ENCODE results near the gene PLD1. TPM values are rescaled to one million over a fixed set of nuclear protein-coding genes. Genes with fewer than 3 reads are reported as not detected.

PLD1 gene
- total RNA-seq, 2 donors from 2014 or later, result 51.3 to 95.2 TPM

- Histone ChIP-seq H3K4me3 (no peak overlapping the region), H3K4me1 (ENCODE audit: control insufficient read depth in 1 of 2, low read depth in 2 of 2) (peaks cover 26 to 50% of the 10 kb centered on the region in 2 donors), H3K9me3 (no peaks in the 10 kb centered on the region), H3K36me3 (no peaks in the 10 kb centered on the region), H3K27ac (peak overlapping the region; percentile 19 to 73), H3K27me3 (replicated peaks; ENCODE audit: insufficient read depth) (no peaks in the 10 kb centered on the region)
- no peak for ATAC-seq (ENCODE audit: insufficient number of reproducible peaks, low FRiP score, low read depth)
- TF ChIP-seq CTCF (IDR thresholded peaks at IDR 0.05), result no peak
- DNase-seq (ENCODE audit: low spot score), result no peak
Measured at GRCh38 chr3:171805687-171806086, 4.6 kb downstream of the PLD1 start.

GRCh38 chr3:171804618-171805389 is 5.5 kb downstream of the PLD1 start:
- ATAC-seq (ENCODE audit: insufficient number of reproducible peaks, low FRiP score, low read depth) (peak; percentile 16), DNase-seq (ENCODE audit: low spot score) (no peak)
- Histone ChIP-seq H3K27ac (peak overlapping the region; percentile 64 to 73), H3K4me1 (ENCODE audit: control insufficient read depth in 1 of 2, low read depth in 2 of 2) (peaks cover 25 to 52% of the 10 kb centered on the region in 2 donors), H3K9me3 (no peaks in the 10 kb centered on the region), H3K4me3 (no peak overlapping the region), H3K36me3 (no peaks in the 10 kb centered on the region), H3K27me3 (replicated peaks; ENCODE audit: insufficient read depth) (no peaks in the 10 kb centered on the region)
- TF ChIP-seq CTCF (IDR thresholded peaks at IDR 0.05), result no peak

- Histone ChIP-seq H3K4me1 (ENCODE audit: control insufficient read depth in 1 of 2, low read depth in 2 of 2) (peaks cover 25 to 45% of the 10 kb centered on the region in 2 donors), H3K27ac (no peak overlapping the region), H3K9me3 (no peaks in the 10 kb centered on the region), H3K36me3 (no peaks in the 10 kb centered on the region), H3K27me3 (replicated peaks; ENCODE audit: insufficient read depth) (no peaks in the 10 kb centered on the region), H3K4me3 (no peak overlapping the region)
- no peak for DNase-seq (ENCODE audit: low spot score)
- no peak for ATAC-seq (ENCODE audit: insufficient number of reproducible peaks, low FRiP score, low read depth)
- no peak for TF ChIP-seq CTCF (IDR thresholded peaks at IDR 0.05)
Measured at GRCh38 chr3:171803044-171803443, 7.2 kb downstream of the PLD1 start.

- Histone ChIP-seq H3K4me1 (ENCODE audit: control insufficient read depth in 1 of 2, low read depth in 2 of 2) (peaks cover 25 to 46% of the 10 kb centered on the region in 2 donors), H3K9me3 (no peaks in the 10 kb centered on the region), H3K27me3 (replicated peaks; ENCODE audit: insufficient read depth) (no peaks in the 10 kb centered on the region), H3K36me3 (no peaks in the 10 kb centered on the region), H3K27ac (peak overlapping the region; percentile 33 to 56), H3K4me3 (no peak overlapping the region)
- no peak for TF ChIP-seq CTCF (IDR thresholded peaks at IDR 0.05)
- no peak for DNase-seq (ENCODE audit: low spot score)
- ATAC-seq (ENCODE audit: insufficient number of reproducible peaks, low FRiP score, low read depth), result no peak
Measured at GRCh38 chr3:171802590-171802956, 7.7 kb downstream of the PLD1 start.

- peaks cover 25 to 52% of the 10 kb centered on the region in 2 donors for H3K4me1 ChIP-seq (ENCODE audit: control insufficient read depth in 1 of 2, low read depth in 2 of 2)
- no peaks in the 10 kb centered on the region for H3K27me3 ChIP-seq (replicated peaks; ENCODE audit: insufficient read depth)
- H3K9me3 ChIP-seq, result no peaks in the 10 kb centered on the region
- no peaks in the 10 kb centered on the region for H3K36me3 ChIP-seq
- DNase-seq (ENCODE audit: low spot score), result no peak
- no peak overlapping the region for H3K4me3 ChIP-seq
- peak overlapping the region; percentile 33 to 56 for H3K27ac ChIP-seq
- ATAC-seq (ENCODE audit: insufficient number of reproducible peaks, low FRiP score, low read depth), result peak; percentile 44
- no peak for TF ChIP-seq CTCF (IDR thresholded peaks at IDR 0.05)
Measured at GRCh38 chr3:171801738-171802589, 8.3 kb downstream of the PLD1 start.

Measured in thoracic aorta (tissue), 2 donors.